GM19043 (cell line): ENCODE measurements around the gene ALS2.
"Not testable (repeated sequence)": the region's sequence is repeated elsewhere in the genome, so short reads cannot be mapped to it uniquely, and the experiment has no call there.

ENCODE experiments used
- ATAC-seq: cut with Tn5 transposase; IDR thresholded peaks from one replicate; pipeline ENCODE4 v1.9.1; 2021; ENCODE audit warnings: low read depth; ENCODE audit not compliant: unreplicated experiment

The ALS2 gene

DNA sequence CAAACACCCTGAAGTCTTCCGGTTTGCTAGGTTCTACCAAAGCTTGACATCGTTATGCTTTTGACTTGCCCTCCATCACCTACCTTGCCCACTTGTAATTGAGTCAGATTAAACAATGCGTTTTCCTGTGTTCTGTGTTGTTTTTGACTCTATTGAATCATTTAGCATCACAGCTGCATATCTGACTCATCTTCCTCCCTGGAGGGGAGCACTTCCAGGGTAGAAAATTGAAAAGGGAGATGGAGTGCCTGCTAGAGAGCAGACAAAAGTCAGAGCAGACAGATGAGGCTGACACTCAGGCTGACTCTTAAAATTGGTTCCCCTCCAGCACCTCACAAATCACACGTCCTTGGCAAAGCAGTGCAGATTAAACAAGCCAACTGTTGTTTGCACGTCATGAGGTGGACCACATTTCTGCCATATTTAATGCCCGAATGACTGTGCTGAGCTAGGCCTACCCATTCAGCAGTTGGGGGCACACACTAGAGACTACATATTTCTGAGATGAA is 84.5 kb downstream of the ALS2 start:
- ATAC-seq = no peak

DNA sequence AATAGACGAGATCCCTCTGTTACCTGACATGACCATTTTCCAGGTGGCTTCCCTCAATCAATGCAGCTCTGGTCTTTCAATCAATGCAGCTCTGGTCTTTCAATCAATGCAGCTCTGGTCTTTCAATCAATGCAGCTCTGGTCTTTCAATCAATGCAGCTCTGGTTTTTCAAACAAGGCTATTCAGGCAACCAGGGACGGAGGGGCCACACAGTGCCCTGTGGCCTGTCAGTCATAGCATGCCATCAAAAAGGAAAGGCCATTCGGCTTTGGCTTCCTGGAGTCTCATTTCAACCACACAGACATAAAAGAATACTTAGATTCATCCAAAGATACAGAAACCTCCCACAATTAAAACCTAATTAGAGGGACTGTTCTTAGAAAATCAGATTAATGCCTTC is 95.6 kb downstream of the ALS2 start:
- ATAC-seq = no peak

DNA sequence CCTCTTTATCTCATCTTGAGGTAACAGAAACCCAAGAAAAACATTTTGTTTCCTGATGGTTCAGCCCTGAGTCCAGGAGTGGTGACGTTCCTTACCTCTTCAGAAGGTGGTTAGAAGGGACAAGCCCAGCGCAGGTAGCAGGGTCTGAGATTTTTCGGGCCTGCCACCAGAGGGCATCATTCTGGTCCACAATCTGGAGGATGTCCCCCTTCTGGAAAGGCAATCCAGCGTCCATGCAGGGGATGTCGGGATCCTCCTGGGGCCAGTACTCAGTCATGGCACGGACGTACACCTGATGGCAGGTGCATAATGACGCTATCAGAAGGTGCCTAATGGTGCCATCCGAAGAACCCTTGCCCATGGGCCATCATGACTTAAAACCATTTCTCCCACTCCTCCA is 100.0 kb downstream of the ALS2 start:
- ATAC-seq = no peak

DNA sequence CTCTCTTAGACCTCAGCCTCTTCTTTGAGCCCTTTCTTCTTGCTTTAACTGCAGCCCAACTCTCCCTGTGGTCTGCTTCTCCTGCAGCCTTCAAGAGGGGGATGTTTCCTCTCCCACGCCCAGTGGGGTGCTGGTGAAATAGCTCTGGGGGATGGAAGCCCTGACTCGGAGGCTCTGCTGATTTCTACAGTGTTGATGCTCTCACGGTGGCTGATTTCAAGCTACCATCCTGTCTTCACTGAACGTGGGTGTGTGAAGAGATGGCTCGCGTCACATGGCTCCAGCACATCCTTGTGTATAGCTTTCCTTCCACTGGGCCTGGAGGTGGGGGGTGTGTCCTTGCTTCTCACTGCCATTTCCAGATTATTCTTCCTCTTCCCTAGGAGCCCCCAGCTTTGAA is 102.3 kb downstream of the ALS2 start:
- no peak for ATAC-seq

DNA sequence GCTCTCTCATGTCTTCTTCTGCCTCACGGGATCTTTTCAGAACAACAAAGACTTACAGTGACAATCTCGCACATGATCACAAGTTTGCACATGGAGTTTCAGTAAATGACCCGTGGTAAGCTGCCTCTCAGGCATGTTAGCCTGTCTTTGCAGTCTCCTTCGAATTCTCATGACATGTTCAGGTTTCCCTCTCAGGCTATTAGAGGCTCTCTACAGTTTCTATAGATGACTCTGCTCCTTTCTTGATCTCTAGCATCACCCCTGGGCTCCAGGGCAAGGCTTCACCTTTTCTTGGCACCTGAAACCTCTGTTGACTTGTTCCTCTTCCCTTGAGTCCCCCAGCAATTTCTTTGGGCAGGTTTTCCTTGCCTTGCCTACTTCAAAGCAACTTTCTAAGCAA is 105.3 kb downstream of the ALS2 start:
- ATAC-seq = no peak

DNA sequence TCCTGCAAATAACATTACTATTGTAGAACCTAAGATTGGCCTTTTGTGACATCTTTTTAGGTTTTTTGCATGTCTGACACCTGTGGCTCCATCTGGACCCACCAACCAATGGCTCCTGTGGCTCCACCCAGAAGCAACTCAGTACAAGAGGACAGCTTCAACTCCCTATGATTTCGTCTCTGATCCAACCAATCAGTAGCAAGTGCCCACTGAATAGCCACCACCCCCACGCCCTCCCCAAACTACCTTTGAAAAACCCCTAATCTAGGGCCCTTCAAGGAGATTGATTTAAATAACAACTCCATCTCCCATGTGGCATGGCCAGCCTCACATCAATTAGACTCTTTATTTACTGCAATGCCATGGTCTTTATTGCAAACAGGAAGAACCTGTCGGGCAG is 105.9 kb downstream of the ALS2 start:
- no peak for ATAC-seq

DNA sequence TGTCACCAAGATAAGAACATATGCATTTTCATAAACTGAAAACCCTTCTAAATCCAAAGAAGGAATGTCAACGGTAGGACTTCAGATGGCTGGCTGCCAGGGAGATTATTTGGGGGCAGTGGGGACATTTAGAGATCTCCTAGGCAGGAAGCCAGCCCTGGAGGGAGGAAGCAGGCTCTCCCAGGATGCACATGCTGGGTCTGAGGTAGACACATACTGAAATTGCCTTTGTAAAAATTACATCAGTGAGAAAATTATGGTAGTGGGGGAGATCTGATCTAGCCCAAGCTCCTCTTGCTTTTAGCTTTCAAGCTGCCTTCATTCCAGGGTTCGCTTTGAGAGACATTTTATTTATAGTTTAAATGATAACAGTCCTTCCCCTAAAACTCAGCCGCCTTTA is 106.4 kb downstream of the ALS2 start:
- ATAC-seq = no peak

DNA sequence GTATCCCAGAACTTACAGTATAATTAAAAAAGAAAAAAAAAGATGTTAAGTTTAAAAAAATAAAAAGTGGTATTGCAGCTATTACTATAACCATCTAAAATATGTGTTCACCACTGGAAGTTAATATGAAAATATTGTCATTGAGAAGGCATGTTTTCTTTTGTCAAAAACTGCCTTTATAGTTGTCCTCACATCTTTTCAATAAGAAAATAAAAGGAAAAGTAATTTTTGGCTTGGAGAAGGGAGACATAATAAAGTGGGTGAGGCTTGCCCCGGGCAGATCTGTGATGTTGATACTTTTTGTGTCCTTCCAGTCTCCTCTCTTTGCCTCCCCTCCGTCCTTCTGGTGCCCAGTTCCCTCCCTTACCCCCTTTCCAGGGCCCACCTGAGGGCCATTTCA is 107.2 kb downstream of the ALS2 start:
- ATAC-seq = no peak

DNA sequence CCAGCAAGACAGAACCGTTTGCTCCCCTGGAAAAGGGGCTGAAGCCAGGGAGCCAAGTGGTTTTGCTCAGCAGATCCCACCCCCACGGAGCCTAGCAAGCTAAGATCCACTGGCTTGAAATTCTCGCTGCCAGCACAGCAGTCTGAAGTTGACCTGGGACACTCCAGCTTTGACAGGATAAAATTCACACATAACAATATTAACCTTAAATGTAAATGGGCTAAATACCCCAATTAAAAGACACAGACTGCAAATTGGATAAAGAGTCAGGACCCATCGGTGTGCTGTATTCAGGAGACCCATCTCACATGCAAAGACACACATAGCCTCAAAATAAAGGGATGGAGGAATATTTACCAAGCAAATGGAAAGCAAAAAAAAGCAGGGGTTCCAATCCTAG is 109.5 kb downstream of the ALS2 start:
- not testable (repeated sequence) for ATAC-seq

DNA sequence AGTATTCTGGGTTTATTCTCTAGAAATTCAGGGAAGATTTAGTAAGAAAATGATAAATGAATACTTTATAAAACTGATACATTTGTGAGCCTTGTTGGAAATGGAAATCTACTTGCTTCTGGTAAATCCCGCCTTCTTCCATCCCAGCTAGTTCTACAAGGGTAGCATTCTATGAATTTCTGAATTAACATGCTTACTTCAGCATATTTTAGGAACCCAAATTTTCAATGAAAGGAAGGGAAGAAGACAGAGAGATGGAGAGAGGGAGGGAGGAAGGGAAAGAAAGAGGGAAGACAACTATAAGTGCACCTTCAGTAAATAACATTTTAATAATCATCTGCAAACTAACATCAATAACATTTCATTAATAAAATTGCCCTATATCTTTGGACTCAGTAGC is 110.9 kb downstream of the ALS2 start:
- ATAC-seq = no peak

DNA sequence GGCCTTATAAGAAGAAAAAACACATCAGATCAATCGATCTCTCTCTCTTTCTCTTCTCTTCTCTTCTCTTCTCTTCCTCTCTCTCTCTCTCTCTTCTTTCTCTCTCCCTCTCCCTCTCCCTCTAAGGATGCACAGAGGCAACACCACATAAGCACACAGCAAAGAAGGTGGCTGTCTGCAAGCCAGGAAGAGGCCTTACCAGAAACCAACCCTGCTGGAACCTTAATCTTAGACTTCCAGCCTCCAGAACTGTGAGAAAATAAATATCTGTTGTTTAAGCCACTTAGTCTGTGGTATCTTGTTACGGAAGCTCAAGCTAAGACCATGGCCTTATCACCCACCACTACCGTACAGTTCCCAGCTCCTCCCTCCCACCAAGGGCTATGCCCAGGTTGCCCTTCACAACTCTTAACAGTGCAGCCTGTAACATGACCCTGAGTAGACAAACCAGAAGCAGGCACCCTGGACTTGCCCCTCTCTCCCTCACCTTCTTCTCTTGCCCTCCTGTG is 112.3 kb downstream of the ALS2 start:
- no peak for ATAC-seq

DNA sequence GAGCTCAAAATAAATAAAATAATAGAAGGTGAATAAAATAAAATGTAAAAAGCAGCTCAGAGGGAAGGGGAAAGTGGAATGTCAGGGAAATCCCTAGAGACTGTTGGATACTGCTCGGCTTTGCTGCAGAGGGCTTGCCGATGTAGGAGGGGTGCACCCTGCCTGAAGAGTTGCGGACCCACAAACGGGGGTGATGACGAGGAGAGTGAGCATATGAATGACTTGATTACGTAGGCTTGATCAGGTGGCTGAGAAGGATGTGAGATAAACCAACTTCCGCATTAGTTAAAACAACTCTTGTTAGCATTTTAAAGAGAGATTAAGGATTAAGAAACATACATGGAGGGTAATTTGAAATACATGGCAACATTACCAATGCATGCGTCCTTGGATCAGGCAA is 116.4 kb downstream of the ALS2 start:
- no peak for ATAC-seq

DNA sequence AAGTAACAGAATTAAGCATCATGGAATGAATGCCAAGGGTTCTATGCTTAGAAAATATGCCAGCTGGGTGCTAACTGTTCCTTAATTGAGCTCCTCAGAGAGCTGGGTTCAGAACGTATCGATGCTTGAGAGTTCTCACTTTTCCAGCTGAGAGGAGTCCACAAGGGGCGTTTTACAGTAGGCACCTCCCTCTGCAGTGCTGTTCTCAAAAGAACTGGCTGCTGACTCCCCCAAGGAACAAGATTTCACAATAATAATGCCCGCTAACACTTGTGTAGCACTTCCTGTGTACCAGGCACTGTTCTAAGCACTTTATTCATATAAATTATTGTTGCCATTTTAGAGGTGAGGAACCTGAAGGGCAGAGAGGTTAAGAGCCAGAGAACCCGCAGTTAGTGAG is 119.4 kb downstream of the ALS2 start:
- ATAC-seq = no peak

DNA sequence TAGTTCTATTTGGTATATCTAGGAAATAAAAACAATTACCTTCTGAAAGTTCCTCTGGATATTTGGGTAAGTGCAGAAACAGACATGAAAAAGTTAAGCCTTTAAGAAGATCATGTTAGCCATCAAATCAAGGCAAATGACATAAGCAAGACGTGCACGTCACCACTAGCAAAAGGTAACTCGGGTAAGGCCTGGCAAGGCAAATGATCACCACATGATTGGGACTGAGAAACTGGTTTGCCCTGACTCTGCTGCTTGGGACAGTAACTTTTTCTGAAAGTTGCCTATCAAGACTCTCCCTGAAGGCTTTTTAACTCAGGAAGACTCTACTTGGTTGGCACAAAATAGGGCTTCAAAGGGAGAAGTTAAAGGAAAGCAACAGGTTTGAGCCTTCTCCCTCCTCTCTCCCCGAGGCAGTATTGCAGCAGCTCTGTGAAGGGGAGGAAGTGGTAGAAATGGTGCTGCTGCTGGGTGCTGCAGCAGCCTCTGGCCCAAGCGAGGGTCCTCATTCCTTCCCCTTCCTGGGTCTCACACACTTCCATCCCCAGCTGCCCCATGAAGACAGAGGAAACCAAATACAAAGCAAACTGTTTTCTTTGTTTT is 120.3 kb downstream of the ALS2 start:
- ATAC-seq = no peak

DNA sequence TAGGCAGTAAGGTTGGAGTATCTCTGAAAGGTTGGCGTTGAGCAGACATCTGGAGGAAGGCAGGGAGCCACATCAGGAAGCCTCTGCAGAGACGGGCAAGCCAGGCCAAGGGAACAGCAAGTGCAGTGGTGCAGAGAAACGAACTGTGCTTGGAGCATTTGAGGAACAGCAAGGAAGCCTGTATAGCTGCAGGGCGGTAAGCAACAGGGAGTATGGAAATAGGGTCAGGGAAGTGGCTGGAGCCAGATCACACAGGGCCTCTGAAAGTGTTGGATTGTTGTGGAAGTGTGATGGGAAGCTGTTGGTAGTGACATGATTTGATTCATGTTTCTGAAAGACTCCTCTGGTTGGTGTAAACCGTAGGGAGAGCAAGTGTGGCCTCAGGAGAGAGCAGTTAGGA is 124.0 kb downstream of the ALS2 start:
- no peak for ATAC-seq

DNA sequence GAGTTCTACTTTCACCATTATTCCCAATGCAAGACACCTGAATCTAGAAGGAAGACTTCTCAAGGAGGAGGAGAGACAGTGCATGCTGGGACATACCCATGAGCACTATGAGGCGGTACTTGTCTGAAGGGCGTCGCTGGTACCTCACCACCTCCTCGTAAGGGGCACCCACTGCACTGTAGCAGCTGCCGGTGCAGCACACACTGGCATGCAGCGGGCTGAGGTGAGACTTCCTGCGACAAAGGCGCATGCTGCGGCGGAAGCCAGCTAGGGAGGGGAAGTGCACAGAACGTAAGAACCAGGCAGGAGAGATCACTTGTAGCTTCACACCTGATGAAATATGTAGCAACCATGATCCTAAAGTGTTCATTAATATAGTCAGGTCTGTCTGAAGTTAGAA is 124.6 kb downstream of the ALS2 start:
- no peak for ATAC-seq

DNA sequence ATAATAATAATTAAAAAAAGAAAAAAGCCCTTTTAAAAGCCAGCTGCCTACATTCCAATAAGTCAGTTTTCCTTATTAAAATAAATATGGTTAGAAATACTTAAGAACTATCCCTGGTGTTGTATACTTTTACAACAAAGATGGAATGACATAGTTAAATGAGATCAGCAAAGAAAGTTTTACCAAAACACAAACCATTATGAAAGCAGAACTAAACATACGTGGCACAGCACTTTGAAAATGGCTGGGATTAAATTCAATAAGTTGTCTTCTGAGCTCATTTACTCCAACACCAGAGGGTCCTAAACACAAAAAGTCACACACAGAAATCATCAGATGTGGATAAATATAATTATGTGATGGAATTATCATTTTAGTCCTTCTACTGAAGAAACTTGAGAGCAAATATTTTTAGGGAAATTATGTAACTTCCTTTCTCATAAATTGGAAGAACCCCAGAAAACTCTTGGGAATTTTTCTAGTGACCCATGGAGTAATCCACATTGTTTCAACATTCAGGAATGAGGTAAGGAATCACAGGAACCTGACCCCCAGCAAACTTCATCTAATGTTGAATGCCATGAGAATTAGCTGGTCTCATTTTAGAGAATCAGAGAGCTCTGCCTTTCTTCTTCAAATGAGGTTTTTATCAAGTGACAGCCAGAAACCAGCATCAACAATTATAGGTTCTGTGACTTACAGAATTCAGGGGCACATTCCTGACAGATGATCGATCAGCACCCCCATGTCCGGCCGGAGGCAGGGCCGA is 125.9 kb downstream of the ALS2 start:
- ATAC-seq = no peak

DNA sequence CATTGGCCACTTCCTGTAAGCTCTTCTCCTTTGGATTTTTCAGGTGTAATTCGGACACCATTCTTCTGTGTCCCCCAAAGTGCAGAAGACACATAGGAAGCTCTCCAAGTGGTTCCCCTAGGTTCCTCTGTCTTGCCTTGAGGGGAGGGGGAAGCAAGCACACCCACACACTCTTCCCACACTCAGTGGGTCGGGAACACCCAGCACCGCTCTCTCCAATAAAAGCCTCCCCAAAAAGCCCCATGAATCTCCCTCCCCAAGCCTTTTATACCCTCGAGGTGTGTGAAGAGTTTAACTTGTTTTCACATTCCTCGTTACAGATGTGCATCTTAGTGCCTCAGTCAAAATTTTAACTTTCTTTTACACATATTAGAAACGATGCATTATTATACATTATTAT is 127.5 kb downstream of the ALS2 start:
- ATAC-seq = no peak
